Measurements from ENCODE around the gene BGLAP.

- no peak for TF ChIP-seq CTCF (IDR thresholded peaks at IDR 0.05)
- TF ChIP-seq POLR2A (IDR thresholded peaks at IDR 0.05): no peak
- TF ChIP-seq EP300 (IDR thresholded peaks at IDR 0.05; ENCODE audit: low read depth): no peak
Measured at GRCh38 chr1:156233426-156234127, 8.4 kb upstream of the BGLAP start.

Measured in transverse colon (tissue), 3 donors.